ENCODE results near the gene ATOH7.
"Not testable (repeated sequence)": the region's sequence is repeated elsewhere in the genome, so short reads cannot be mapped to it uniquely, and the experiment has no call there.

The ATOH7 gene

DNA sequence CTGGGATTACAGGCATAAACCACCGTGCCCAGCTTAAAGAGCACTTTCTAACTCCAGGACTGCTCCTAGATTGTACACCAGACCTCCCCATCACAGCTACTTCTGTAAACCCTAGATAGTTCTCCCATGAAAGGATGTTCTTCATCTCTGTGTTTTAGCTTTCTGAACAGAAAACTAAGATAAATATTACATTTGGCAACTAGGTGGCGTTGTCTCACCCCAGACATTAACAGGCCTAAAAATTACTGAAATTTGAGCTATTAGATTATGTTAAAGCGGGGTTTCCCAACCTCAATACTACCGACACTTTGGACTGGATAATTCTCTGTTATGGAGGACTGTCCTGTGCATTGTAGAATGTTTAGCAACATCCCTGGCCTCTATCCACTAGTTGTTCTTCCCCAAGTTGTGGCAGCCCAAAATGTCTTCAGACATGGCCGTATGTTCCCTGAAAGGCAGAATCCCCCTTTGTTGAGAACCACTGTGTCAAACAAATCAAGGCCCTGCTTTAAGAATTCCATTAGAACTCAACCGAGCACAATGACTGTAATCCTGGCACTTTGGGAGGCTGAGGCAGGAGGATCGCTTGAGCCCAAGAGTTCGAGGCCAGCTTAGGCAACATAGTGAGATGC, 19.1 kb downstream of the ATOH7 start:
- DNase-seq (ENCODE audit: low spot score): peak; percentile 34
- ChIA-PET POLR2A (ENCODE audit: low non-redundant PET) (no interaction called here), CTCF (interaction anchor here (0.5 to 2.1 kb wide), 27 partner anchors 10 to 390 kb away, joined by 3 to 54 read pairs (median 3); partner anchors contain the start of gene PBLD)
- TF ChIP-seq, protein P1, sequence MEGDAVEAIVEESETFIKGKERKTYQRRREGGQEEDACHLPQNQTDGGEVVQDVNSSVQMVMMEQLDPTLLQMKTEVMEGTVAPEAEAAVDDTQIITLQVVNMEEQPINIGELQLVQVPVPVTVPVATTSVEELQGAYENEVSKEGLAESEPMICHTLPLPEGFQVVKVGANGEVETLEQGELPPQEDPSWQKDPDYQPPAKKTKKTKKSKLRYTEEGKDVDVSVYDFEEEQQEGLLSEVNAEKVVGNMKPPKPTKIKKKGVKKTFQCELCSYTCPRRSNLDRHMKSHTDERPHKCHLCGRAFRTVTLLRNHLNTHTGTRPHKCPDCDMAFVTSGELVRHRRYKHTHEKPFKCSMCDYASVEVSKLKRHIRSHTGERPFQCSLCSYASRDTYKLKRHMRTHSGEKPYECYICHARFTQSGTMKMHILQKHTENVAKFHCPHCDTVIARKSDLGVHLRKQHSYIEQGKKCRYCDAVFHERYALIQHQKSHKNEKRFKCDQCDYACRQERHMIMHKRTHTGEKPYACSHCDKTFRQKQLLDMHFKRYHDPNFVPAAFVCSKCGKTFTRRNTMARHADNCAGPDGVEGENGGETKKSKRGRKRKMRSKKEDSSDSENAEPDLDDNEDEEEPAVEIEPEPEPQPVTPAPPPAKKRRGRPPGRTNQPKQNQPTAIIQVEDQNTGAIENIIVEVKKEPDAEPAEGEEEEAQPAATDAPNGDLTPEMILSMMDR (conservative IDR thresholded peaks at IDR 0.05; ENCODE audit: low read depth): peak; percentile 69
- H3K27ac ChIP-seq: no peak overlapping the region

DNA sequence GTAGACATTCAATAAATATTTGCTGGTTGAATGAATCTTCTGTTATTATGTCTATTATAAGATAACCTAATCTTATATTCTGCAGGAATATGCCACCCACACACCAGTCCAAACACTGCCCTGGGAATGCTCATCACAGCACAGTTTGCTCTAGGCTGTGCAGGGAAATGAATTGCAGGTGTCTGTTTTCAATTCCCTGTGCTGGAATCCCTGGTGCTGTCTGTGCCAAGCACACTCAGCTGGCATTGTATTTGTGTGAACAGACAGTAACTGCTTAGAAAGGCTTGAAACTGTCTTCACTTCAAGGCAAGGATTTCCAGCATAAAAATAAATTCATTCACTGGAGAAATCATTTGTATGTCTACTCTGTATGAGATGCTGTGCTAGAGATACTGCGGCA, 20.2 kb downstream of the ATOH7 start:
- ChIA-PET POLR2A (ENCODE audit: low non-redundant PET) (no interaction called here), CTCF (interaction anchor here (0.7 to 2.1 kb wide), 3 partner anchors 12 to 129 kb away, joined by 3 to 6 read pairs (median 4); no protein-coding TSS in a partner anchor)
- H3K27ac ChIP-seq: no peak overlapping the region
- no peak for DNase-seq (ENCODE audit: low spot score)
- TF ChIP-seq, protein P1 (conservative IDR thresholded peaks at IDR 0.05; ENCODE audit: low read depth): no peak

DNA sequence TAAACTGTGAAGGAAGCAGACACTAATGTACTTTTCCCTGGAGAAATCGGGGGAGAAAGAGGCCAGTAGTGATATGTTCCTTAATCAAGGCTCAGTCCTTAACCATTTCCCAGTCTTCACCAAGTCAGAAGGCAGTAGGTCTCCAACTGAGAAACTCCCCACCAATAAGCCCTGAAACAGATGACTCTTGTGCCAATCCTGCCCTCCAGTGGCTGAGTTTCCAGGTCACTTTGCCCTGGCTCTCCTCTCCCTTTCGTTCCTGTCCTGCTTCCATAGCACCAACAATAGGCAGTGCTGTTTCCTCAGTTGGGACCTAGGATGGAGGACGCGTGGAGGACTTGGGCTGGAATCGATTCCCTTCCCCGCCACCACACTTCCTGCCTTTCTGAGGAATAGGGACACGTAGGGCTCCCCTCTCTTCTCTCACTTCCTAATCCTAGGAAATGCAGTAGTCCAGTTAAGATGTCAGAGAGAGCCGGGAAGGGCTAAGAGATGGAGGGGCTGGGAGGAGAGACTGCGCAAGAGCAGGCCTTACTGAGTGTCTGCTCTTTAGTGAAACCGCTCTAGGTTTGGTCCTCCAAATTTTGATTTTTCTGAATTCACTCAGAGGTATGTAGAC, 23.4 kb downstream of the ATOH7 start:
- CTCF ChIA-PET: interaction anchor here (1.1 to 1.3 kb wide), 3 partner anchors 123 to 130 kb away, joined by 5 to 8 read pairs (median 6); no protein-coding TSS in a partner anchor
- POLR2A ChIA-PET (ENCODE audit: low non-redundant PET): no interaction called here
- peak; percentile 83 for DNase-seq (ENCODE audit: low spot score)
- no peak overlapping the region for H3K27ac ChIP-seq
- TF ChIP-seq, protein P1 (conservative IDR thresholded peaks at IDR 0.05; ENCODE audit: low read depth): peak; percentile 77

DNA sequence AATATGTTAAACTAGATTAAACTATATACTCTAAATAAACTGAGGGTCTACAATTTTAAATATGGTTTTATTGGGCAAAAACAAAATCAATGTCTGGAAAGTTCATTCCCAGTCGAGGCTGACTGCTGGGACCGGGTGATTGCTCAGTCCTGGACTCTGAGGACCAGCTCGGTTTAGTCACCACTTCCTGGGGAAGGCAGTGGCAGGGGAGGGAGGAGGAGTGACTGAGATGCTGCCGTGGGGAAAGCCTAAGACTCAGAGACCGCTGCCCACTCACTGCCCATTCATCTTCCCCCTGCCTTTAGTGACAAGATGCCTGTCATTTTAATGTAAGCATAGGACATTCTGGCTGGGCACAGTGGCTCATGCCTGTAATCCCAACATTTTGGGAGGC, 29.0 kb downstream of the ATOH7 start:
- no peak overlapping the region for H3K27ac ChIP-seq
- peak; percentile 20 for DNase-seq (ENCODE audit: low spot score)
- ChIA-PET CTCF (interaction anchor here (0.6 to 1.6 kb wide), 8 partner anchors 10 to 1678 kb away, joined by 3 to 6 read pairs (median 4); no protein-coding TSS in a partner anchor), POLR2A (ENCODE audit: low non-redundant PET) (no interaction called here)
- TF ChIP-seq, protein P1 (conservative IDR thresholded peaks at IDR 0.05; ENCODE audit: low read depth): no peak

DNA sequence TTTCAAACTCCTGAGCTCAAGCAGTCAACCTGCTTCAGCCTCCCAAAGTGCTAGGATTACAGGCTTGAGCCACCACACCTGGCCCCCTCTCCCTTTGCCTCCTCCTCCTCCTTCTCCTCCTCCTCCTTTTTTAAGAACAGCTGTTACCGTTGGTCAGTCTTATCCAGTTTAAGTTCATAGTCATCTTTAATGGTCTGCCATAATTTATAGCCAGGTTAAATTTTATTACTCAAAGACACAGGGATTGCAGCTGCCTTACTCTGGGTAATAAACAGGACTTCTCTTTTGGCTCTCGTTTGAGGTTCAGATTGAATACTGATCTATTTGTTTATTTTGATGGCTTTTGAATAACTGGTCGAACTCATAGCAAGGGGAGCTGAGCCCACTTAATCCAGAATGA, 35.2 kb downstream of the ATOH7 start:
- ChIA-PET CTCF (interaction anchor here (0.7 to 1.0 kb wide), 2 partner anchors 16 to 341 kb away, joined by 3 read pairs; no protein-coding TSS in a partner anchor), POLR2A (ENCODE audit: low non-redundant PET) (no interaction called here)
- no peak overlapping the region for H3K27ac ChIP-seq

DNA sequence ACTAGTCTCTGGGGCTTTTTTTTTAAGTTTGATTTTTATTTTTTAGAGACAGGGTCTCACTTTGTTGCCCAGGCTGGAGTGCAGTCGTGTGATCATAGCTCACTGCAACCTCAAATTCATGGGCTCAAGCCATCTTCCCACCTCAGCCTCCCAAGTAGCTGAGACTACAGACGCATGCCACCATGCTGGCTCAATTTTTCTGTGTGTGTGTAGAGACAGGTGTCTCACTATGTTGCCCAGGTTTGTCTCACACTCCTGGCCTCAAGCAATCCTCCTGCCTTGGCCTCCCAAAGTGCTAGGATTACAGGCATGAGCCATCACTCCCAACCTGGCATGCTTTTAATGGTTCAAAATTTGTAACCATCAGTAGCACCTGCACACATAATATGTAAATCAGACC, 36.1 kb downstream of the ATOH7 start:
- CTCF ChIA-PET; POLR2A ChIA-PET (ENCODE audit: low non-redundant PET); H3K27ac ChIP-seq; DNase-seq (ENCODE audit: low spot score): not testable (repeated sequence)

More for the DNA sequence above, 35.2 kb downstream of the ATOH7 start:
- DNase-seq (ENCODE audit: low spot score): no peak
- TF ChIP-seq, protein P1 (conservative IDR thresholded peaks at IDR 0.05; ENCODE audit: low read depth): no peak

DNA sequence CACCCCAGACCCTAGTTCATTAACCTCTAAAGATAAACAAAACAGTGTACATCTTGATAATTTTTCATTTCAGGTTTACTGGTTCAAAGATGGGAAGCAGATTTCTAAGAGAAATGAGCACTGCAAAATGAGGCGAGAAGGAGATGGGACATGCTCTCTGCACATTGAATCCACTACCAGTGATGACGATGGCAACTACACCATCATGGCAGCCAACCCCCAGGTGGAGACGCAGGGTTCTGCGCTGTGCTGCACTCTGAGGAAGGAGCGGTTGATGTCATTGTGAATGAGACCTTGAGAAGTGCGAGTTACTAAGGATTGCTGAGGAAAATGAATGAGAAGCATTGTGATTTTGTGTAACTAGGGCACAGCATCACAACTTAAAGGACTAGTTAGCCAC, 37.6 kb downstream of the ATOH7 start:
- POLR2A ChIA-PET (ENCODE audit: low non-redundant PET): no interaction called here
- no peak for DNase-seq (ENCODE audit: low spot score)
- TF ChIP-seq, protein P1 (conservative IDR thresholded peaks at IDR 0.05; ENCODE audit: low read depth): no peak
- CTCF ChIA-PET: no interaction called here
- no peak overlapping the region for H3K27ac ChIP-seq

Measured in RWPE1 (cell line).